ENCODE measurements around the gene ZNF575. TPM values are rescaled to one million over a fixed set of nuclear protein-coding genes. Genes with fewer than 3 reads are reported as not detected.
A peak's percentile ranks its signal among the peaks of the same experiment; 100 is the strongest.

The ZNF575 gene
- total RNA-seq, 1 experiment from 2014 or later: not detected

DNA sequence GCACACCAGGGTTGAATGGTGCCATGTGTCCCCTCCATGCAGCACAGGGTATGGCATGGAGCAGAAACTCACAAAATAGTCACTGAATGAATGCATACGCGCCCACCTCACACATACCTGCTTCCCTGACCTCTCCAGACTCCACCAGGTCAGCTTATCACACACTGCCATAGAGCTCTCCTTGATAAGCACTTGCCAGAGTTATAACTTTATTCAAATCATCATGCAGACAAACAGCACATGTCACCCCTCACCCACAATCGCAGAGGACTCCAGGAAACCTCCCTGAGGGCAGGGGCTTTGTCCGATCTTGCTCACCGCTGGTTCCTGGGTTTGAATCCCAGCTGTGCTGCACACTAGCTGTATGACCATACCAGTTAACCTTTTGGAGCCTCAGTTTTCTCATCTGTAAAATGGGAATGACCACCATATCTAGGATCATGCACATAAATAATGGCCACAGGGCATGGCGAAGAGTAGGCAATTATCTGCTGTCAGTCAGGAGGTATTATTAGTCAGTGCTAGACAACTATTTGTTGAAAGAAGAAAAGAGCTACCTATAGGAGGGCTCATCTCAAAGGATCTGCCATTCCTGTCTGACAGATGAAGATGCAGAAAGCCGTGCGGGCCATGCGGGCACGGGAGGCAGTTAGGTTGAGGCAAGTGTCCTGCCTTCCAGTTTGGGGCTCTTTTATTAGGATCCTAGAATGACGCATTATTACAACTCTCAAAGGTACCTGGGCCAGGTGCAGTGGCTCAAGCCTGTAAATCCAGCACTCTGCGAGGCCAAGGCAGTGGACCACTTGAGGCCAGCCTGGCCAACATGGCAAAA, 28.4 kb downstream of the ZNF575 start:
- Histone ChIP-seq H3K14ac (ENCODE audit: insufficient read depth, low read length) (no peak overlapping the region), H4K8ac (replicated peaks; ENCODE audit: insufficient read length, low read depth, low read length) (no peak overlapping the region), H2BK15ac (ENCODE audit: low read depth, low read length) (no peak overlapping the region), H3K79me1 (ENCODE audit: insufficient read depth, low read depth, low read length, poor library complexity, severe bottlenecking) (no peaks in the 10 kb centered on the region), H3K18ac (ENCODE audit: insufficient read length, low read depth, low read length) (no peak overlapping the region), H3K9me3 (ENCODE audit: control insufficient read depth, low read depth, low read length) (no peaks in the 10 kb centered on the region), H3K4me2 (ENCODE audit: insufficient read depth, insufficient read length, low read length) (no peak overlapping the region), H3K27ac (ENCODE audit: insufficient read length, low read depth, low read length) (no peak overlapping the region), H3K9ac (ENCODE audit: extremely low read depth, insufficient read length, low read length) (no peak overlapping the region), H4K5ac (ENCODE audit: insufficient read length, low read depth, low read length) (no peak overlapping the region), H3K27me3 (ENCODE audit: insufficient read depth, low read length) (no peaks in the 10 kb centered on the region), H3K23ac (ENCODE audit: insufficient read length, low read depth, low read length) (no peak overlapping the region), H2BK12ac (ENCODE audit: insufficient read length, low read depth, low read length) (no peak overlapping the region), H4K20me1 (ENCODE audit: control insufficient read depth, insufficient read depth, insufficient read length) (no peaks in the 10 kb centered on the region), H2AK5ac (ENCODE audit: insufficient read length, low read length) (no peak overlapping the region), H3K4me1 (ENCODE audit: insufficient read depth, low read length) (no peaks in the 10 kb centered on the region), H2BK120ac (ENCODE audit: low read depth, low read length, poor library complexity, severe bottlenecking) (no peak overlapping the region), H2AFZ (ENCODE audit: low read length) (no peak overlapping the region), H2BK20ac (ENCODE audit: low read depth, low read length, poor library complexity, severe bottlenecking) (no peak overlapping the region), H3K23me2 (ENCODE audit: insufficient read length, low read depth, low read length, poor library complexity, severe bottlenecking) (no peaks in the 10 kb centered on the region), H3K4ac (ENCODE audit: low read depth, low read length) (no peak overlapping the region), H3K56ac (ENCODE audit: insufficient read length, low read depth, low read length) (no peak overlapping the region), H3K79me2 (ENCODE audit: insufficient read depth, low read length) (no peaks in the 10 kb centered on the region), H2BK5ac (ENCODE audit: insufficient read length, low read length) (no peak overlapping the region), H4K91ac (ENCODE audit: insufficient read length, low read depth, low read length) (no peak overlapping the region), H3T11ph (ENCODE audit: low read length) (no peak overlapping the region)
- Mint-ChIP-seq H3K9me3 (no peaks in the 10 kb centered on the region), H3K27ac (peak overlapping the region in 2 of 3 experiments; percentile 5 to 74; a peak in 4 of 7 replicates), H3K36me3 (ENCODE audit: insufficient read depth in 1 of 3, low read depth in 3 of 3) (peaks cover 6 to 35% (median 23%) of the 10 kb centered on the region in 3 experiments; a peak in 6 of 7 replicates), H3K4me1 (no peaks in the 10 kb centered on the region), H3K27me3 (ENCODE audit: low read depth) (no peaks in the 10 kb centered on the region; the same call in 1 of the 2 replicates), H3K4me3 (no peak overlapping the region)
- no CpG with 5 or more reads among the region's 12 CpGs for WGBS (ENCODE audit: extremely low coverage, insufficient read length, low lambda C conversion rate)
- TF ChIP-seq CTCF (conservative IDR thresholded peaks at IDR 0.05): no peak
- DNase-seq: no peak
